ENCODE data around the gene AGAP3.

DNA sequence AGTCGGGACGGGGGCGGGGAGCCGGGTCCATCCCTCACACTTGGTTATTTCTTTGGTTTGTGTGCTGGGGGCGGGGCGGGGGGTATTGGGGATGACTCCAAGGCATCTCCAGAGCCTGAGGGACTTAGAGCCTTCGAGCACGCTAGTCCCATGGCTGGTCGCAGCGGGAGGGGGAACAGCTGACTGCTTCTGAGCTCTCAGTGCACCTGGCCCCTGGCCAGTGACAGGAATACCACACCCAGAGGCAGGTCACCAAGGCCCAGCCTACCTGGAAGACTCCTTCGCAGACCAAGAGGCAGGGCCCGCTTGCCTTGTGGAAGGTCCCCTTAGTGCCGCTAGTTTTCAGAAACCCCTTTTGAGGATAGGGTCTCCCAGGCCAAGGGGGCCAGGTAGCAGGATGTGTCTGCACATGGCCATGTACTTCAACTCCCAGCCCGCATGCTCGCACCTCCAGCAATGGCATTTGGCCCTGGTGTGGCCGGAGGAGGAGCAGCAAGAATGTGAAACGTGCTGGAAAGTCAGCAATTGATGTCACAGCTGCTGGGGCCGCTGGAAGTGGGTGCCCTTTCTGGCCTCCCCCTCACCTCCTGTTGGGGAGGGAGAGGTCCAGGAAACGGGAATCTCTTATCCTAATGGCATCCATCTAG, 40.3 kb downstream of the AGAP3 start:
- TF ChIP-seq, protein P1, sequence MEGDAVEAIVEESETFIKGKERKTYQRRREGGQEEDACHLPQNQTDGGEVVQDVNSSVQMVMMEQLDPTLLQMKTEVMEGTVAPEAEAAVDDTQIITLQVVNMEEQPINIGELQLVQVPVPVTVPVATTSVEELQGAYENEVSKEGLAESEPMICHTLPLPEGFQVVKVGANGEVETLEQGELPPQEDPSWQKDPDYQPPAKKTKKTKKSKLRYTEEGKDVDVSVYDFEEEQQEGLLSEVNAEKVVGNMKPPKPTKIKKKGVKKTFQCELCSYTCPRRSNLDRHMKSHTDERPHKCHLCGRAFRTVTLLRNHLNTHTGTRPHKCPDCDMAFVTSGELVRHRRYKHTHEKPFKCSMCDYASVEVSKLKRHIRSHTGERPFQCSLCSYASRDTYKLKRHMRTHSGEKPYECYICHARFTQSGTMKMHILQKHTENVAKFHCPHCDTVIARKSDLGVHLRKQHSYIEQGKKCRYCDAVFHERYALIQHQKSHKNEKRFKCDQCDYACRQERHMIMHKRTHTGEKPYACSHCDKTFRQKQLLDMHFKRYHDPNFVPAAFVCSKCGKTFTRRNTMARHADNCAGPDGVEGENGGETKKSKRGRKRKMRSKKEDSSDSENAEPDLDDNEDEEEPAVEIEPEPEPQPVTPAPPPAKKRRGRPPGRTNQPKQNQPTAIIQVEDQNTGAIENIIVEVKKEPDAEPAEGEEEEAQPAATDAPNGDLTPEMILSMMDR (IDR thresholded peaks at IDR 0.05; ENCODE audit: insufficient read depth, low read depth, low read length) = no peak
- no peak for TF ChIP-seq EZH2 (IDR thresholded peaks at IDR 0.05; ENCODE audit: insufficient read depth, low read length)

All from astrocyte (in vitro differentiated cells and primary cell).